Fibroblast of lung (primary cell): ENCODE results near the gene PLXNA1. TPM values are rescaled to one million over a fixed set of nuclear protein-coding genes. Genes with fewer than 3 reads are reported as not detected.
A peak's percentile ranks its signal among the peaks of the same experiment; 100 is the strongest.

Experiments used
- DNase-seq, 2 donors: peaks; one replicate each; pipeline versions ENCODE4 v3.0.0 to v3.0.0-alpha.2; 2010; ENCODE audit warnings: low read depth in 2 of 2
- H2AFZ ChIP-seq: 2 replicates; pipeline ENCODE4 v1.5.1; 2012; ENCODE audit warnings: low read length, control low read depth, inconsistent platforms
- H3K27ac ChIP-seq: 2 replicates; pipeline ENCODE4 v1.5.1; 2011; ENCODE audit warnings: low read length, control low read depth; ENCODE audit not compliant: insufficient read depth
- H3K27me3 ChIP-seq: 2 replicates; pipeline ENCODE4 v1.5.1; 2011; ENCODE audit warnings: mild to moderate bottlenecking, low read length; ENCODE audit not compliant: control insufficient read depth, insufficient read depth
- H3K36me3 ChIP-seq: 2 replicates; pipeline ENCODE4 v1.5.1; 2011; ENCODE audit warnings: low read length; ENCODE audit not compliant: control insufficient read depth, insufficient read depth
- H3K4me1 ChIP-seq: 2 replicates; pipeline ENCODE4 v1.5.1; 2011; ENCODE audit warnings: low read length; ENCODE audit not compliant: control insufficient read depth, insufficient read depth; ENCODE audit errors: extremely low read depth
- H3K4me2 ChIP-seq: 2 replicates; pipeline ENCODE4 v1.5.1; 2011; ENCODE audit warnings: low read length, control low read depth; ENCODE audit not compliant: insufficient read depth; ENCODE audit errors: extremely low read depth
- H3K4me3 ChIP-seq, 4 experiments: fragments of 200-600 bp in 1 of 4; sonication (generic) in 1 of 4; replicated peaks in 1 of 4; 2 replicates each; pipeline ENCODE4 v1.5.1; 2011 to 2016; ENCODE audit warnings: low read length in 4 of 4, low read depth in 3 of 4, mild to moderate bottlenecking in 3 of 4, control low read depth in 2 of 4, inconsistent platforms in 1 of 4, mixed read lengths in 1 of 4; ENCODE audit not compliant: insufficient read depth in 1 of 4; ENCODE audit errors: control extremely low read depth in 1 of 4
- H3K79me2 ChIP-seq: 2 replicates; pipeline ENCODE4 v1.5.1; 2012; ENCODE audit warnings: mild to moderate bottlenecking, low read length, inconsistent platforms; ENCODE audit not compliant: control insufficient read depth, insufficient read depth
- H3K9ac ChIP-seq: 2 replicates; pipeline ENCODE4 v1.5.1; 2011; ENCODE audit warnings: mild to moderate bottlenecking, low read length, control low read depth; ENCODE audit not compliant: insufficient read depth
- H3K9me3 ChIP-seq: 2 replicates; pipeline ENCODE4 v1.5.1; 2012; ENCODE audit warnings: low read depth, low read length; ENCODE audit not compliant: control insufficient read depth, insufficient read depth
- H4K20me1 ChIP-seq: 2 replicates; pipeline ENCODE4 v1.5.1; 2011; ENCODE audit warnings: low read length; ENCODE audit not compliant: control insufficient read depth, insufficient read depth; ENCODE audit errors: extremely low read depth
- CTCF ChIP-seq, 2 donors: IDR thresholded peaks in 1 of 2; conservative IDR thresholded peaks in 1 of 2; 1 replicate in 1 of 2; 2 replicates in 1 of 2; pipeline ENCODE4 v1.5.1; 2011 to 2012; ENCODE audit warnings: low read length in 2 of 2, control low read depth in 1 of 2, inconsistent platforms in 1 of 2, low read depth in 1 of 2, mild to moderate bottlenecking in 1 of 2
- EZH2 ChIP-seq: IDR thresholded peaks from 2 replicates; pipeline ENCODE4 v1.5.1; 2012; ENCODE audit warnings: low read length, control low read depth, mild to moderate bottlenecking; ENCODE audit errors: missing control alignments
- polyA plus RNA-seq, 2 donors: library from polyadenylated mRNA; depleted of rRNA in 1 of 2; stranded (reverse) in 1 of 2; unstranded in 1 of 2; fragments of >200 nt; gene quantifications; 2 replicates each; pipeline ENCODE4 v1.2.1, GENCODE V29; 2011 to 2012; ENCODE audit warnings: missing spikeins in 1 of 2
- total RNA-seq: library from RNA; depleted of rRNA; stranded (reverse); fragments of >200 nt; gene quantifications from 2 replicates; pipeline ENCODE4 v1.2.1, GENCODE V29; 2014

Gene PLXNA1
- total and polyA plus RNA-seq, 2 donors (not counting 1 experiment from before 2014, with no cell fraction given), result 21.1 to 48.6 TPM

- H3K36me3 ChIP-seq, result no peaks in the 10 kb centered on the region
- no peak overlapping the region for H3K4me3 ChIP-seq
- H3K4me2 ChIP-seq, result no peak overlapping the region
- H3K27me3 ChIP-seq, result no peaks in the 10 kb centered on the region
- TF ChIP-seq CTCF (conservative IDR thresholded peaks at IDR 0.05 in 1 of 2, IDR thresholded peaks at IDR 0.05 in 1 of 2; ENCODE audit: low read depth in 1 of 2, low read length in 2 of 2), result no peak
- no peak for TF ChIP-seq EZH2
- no peak overlapping the region for H2AFZ ChIP-seq
- H3K9me3 ChIP-seq, result no peaks in the 10 kb centered on the region
- H3K27ac ChIP-seq, result no peak overlapping the region
- no peak for DNase-seq
- no peaks in the 10 kb centered on the region for H3K79me2 ChIP-seq
- no peak overlapping the region for H3K9ac ChIP-seq
- H4K20me1 ChIP-seq, result no peaks in the 10 kb centered on the region
- peaks cover 12% of the 10 kb centered on the region for H3K4me1 ChIP-seq
Measured at GRCh38 chr3:126935756-126936509, 47.0 kb upstream of the PLXNA1 start.

- Histone ChIP-seq H3K27ac (no peak overlapping the region), H3K36me3 (no peaks in the 10 kb centered on the region), H3K4me1 (peaks cover 9% of the 10 kb centered on the region), H4K20me1 (no peaks in the 10 kb centered on the region), H2AFZ (no peak overlapping the region), H3K9ac (no peak overlapping the region), H3K9me3 (no peaks in the 10 kb centered on the region), H3K4me3 (no peak overlapping the region), H3K79me2 (no peaks in the 10 kb centered on the region), H3K4me2 (no peak overlapping the region), H3K27me3 (no peaks in the 10 kb centered on the region)
- no peak for DNase-seq
- no peak for TF ChIP-seq CTCF (conservative IDR thresholded peaks at IDR 0.05 in 1 of 2, IDR thresholded peaks at IDR 0.05 in 1 of 2; ENCODE audit: low read depth in 1 of 2, low read length in 2 of 2)
- TF ChIP-seq EZH2, result no peak
Measured at GRCh38 chr3:126936853-126937425, 46.0 kb upstream of the PLXNA1 start.

- no peaks in the 10 kb centered on the region for H3K79me2 ChIP-seq
- peaks cover 4% of the 10 kb centered on the region for H3K4me1 ChIP-seq
- H3K9ac ChIP-seq, result no peak overlapping the region
- H3K27ac ChIP-seq, result no peak overlapping the region
- no peak overlapping the region for H3K4me2 ChIP-seq
- H3K36me3 ChIP-seq, result no peaks in the 10 kb centered on the region
- DNase-seq, result peak in 1 of 2 donors; percentile 45
- H3K27me3 ChIP-seq, result no peaks in the 10 kb centered on the region
- no peaks in the 10 kb centered on the region for H4K20me1 ChIP-seq
- no peaks in the 10 kb centered on the region for H3K9me3 ChIP-seq
- H2AFZ ChIP-seq, result no peak overlapping the region
- H3K4me3 ChIP-seq, result no peak overlapping the region
- TF ChIP-seq EZH2, result no peak
- no peak for TF ChIP-seq CTCF (conservative IDR thresholded peaks at IDR 0.05 in 1 of 2, IDR thresholded peaks at IDR 0.05 in 1 of 2; ENCODE audit: low read depth in 1 of 2, low read length in 2 of 2)
Measured at GRCh38 chr3:126937533-126937932, 45.4 kb upstream of the PLXNA1 start.
